GF-D8 (cell line): ENCODE measurements around the gene SPSB4.
"Not testable (repeated sequence)": the region's sequence is repeated elsewhere in the genome, so short reads cannot be mapped to it uniquely, and the experiment has no call there.

Experiments used
- DNase-seq: peaks from one replicate; lab custom pipeline; 2025; lab: John Stamatoyannopoulos, UW

The SPSB4 gene

GRCh38 chr3:141095546-141095937 lies 44.4 kb downstream of the SPSB4 start:
- DNase-seq, result no peak

GRCh38 chr3:141096164-141096563 lies 45.0 kb downstream of the SPSB4 start:
- no peak for DNase-seq

- DNase-seq, result no peak
Measured at GRCh38 chr3:141096981-141097380, 45.8 kb downstream of the SPSB4 start.

- no peak for DNase-seq
Measured at GRCh38 chr3:141100112-141100511, 49.0 kb downstream of the SPSB4 start.

- no peak for DNase-seq
Measured at GRCh38 chr3:141100531-141101320, 49.6 kb downstream of the SPSB4 start.

- DNase-seq, result no peak
Measured at GRCh38 chr3:141102372-141102771, 51.2 kb downstream of the SPSB4 start.

- DNase-seq, result no peak
Measured at GRCh38 chr3:141103067-141103466, 51.9 kb downstream of the SPSB4 start.

- no peak for DNase-seq
Measured at GRCh38 chr3:141103503-141103902, 52.4 kb downstream of the SPSB4 start.

GRCh38 chr3:141104151-141104821 lies 53.1 kb downstream of the SPSB4 start:
- no peak for DNase-seq

- DNase-seq, result no peak
Measured at GRCh38 chr3:141105828-141106628, 54.9 kb downstream of the SPSB4 start.

- DNase-seq, result no peak
Measured at GRCh38 chr3:141106842-141107241, 55.7 kb downstream of the SPSB4 start.

GRCh38 chr3:141108039-141108438 lies 56.9 kb downstream of the SPSB4 start:
- no peak for DNase-seq

GRCh38 chr3:141109751-141110150 lies 58.6 kb downstream of the SPSB4 start:
- DNase-seq, result no peak

GRCh38 chr3:141110322-141110721 lies 59.2 kb downstream of the SPSB4 start:
- DNase-seq, result no peak

GRCh38 chr3:141111364-141112155 lies 60.4 kb downstream of the SPSB4 start:
- DNase-seq, result no peak

GRCh38 chr3:141112686-141113297 lies 61.6 kb downstream of the SPSB4 start:
- DNase-seq, result no peak

GRCh38 chr3:141113680-141114079 lies 62.5 kb downstream of the SPSB4 start:
- DNase-seq, result not testable (repeated sequence)

GRCh38 chr3:141114179-141114745 lies 63.1 kb downstream of the SPSB4 start:
- DNase-seq, result no peak

GRCh38 chr3:141114816-141115460 lies 63.8 kb downstream of the SPSB4 start:
- DNase-seq, result no peak

- DNase-seq, result no peak
Measured at GRCh38 chr3:141115789-141116541, 64.8 kb downstream of the SPSB4 start.
